Measurements from ENCODE around the gene FGG. TPM values are rescaled to one million over a fixed set of nuclear protein-coding genes. Genes with fewer than 3 reads are reported as not detected.

The FGG gene
- total RNA-seq, 2 experiments from 2014 or later, result not detected

DNA sequence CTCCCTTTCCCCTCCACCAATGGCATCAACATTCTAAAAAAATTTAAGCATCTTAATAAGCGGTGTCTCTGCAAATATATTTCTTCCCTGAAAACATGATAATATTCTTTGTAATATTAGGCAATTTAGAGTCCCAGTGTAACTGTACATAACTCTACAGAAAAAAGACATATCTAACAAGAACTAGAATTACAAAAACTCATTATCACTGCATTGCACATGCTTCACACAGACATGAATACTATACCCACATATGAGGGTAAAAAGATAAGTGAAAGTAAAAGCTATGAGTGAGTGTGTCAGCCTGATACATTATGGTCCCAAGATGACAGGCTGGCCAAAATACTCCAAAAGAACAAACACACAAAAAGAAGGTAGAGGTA lies 52.0 kb downstream of the FGG start:
- POLR2A ChIA-PET, result no interaction called here
- no peak for ATAC-seq
- Mint-ChIP-seq H3K4me1 (ENCODE audit: low read depth) (peaks cover 3% of the 10 kb centered on the region), H3K27me3 (ENCODE audit: low read depth) (peaks cover 7% of the 10 kb centered on the region), H3K9me3 (ENCODE audit: insufficient read depth) (no peaks in the 10 kb centered on the region), H3K27ac (no peak overlapping the region), H3K36me3 (ENCODE audit: low read depth) (no peaks in the 10 kb centered on the region), H3K4me3 (no peak overlapping the region)
- CTCF ChIA-PET, result interaction anchor here (1.7 to 6.0 kb wide), 3 partner anchors 11 to 59 kb away, joined by 5 to 160 read pairs (median 49); partner anchors contain the start of genes FGG and PLRG1
- no peak for DNase-seq

DNA sequence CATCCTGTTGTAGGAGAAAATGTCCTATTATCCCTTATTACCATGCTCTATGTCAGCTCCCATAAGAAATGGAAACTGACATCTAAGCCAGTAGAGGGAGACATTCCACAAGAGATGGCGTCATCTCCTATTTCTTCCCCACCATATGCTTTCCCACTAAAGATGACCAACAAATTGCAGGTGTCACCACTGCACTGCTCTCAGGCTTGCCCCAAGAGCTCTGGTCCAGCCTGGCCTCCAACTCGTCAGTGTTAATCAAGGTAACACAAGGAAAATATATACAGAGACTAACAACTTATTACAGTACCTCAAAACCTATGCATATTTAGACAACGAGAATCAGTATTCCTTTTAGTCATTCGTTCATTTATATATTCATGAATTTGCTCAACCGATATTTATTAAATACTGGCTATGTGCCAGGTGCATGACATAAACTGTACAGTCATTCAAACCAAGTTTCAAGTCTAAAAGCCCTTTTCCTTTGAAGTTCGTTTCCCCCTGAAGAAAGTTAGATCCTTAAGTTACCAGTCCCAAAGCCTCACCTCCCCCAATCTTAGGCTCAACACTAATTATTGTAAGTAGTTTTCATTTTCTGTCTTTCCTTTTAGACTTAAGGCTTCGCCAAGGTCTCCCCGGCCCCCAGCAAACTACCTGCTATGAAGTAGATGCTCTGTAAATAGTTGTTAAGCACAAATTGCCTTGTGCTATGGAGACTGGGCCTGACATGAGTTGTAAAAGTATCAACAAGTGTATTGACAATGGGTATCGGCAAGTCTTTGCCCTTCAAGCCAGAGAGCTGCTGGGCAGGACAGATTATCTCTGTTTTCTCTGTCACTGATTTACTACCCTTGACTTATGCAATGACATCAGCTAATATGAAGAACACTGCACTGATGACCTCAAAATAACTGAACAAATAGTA lies 52.7 kb downstream of the FGG start:
- H3K27me3 Mint-ChIP-seq (ENCODE audit: low read depth), result peaks cover 7% of the 10 kb centered on the region
- peaks cover 3% of the 10 kb centered on the region for H3K4me1 Mint-ChIP-seq (ENCODE audit: low read depth)
- H3K36me3 Mint-ChIP-seq (ENCODE audit: low read depth), result no peaks in the 10 kb centered on the region
- DNase-seq, result no peak
- ChIA-PET CTCF (interaction anchor here (0.6 to 6.0 kb wide), 14 partner anchors 8 to 73 kb away, joined by 3 to 160 read pairs (median 4); partner anchors contain the start of genes FGG and PLRG1), POLR2A (interaction anchor here (1.0 to 1.4 kb wide), 2 partner anchors 10 to 59 kb away, joined by 3 to 5 read pairs; partner anchors contain the start of gene PLRG1)
- no peak for ATAC-seq
- no peak overlapping the region for H3K27ac Mint-ChIP-seq
- H3K9me3 Mint-ChIP-seq (ENCODE audit: insufficient read depth), result no peaks in the 10 kb centered on the region
- no peak overlapping the region for H3K4me3 Mint-ChIP-seq

GRCh38 chr4:154559141-154559493 lies 53.3 kb downstream of the FGG start:
- Mint-ChIP-seq H3K4me3 (no peak overlapping the region), H3K27ac (no peak overlapping the region), H3K4me1 (ENCODE audit: low read depth) (peaks cover 3% of the 10 kb centered on the region), H3K36me3 (ENCODE audit: low read depth) (no peaks in the 10 kb centered on the region), H3K27me3 (ENCODE audit: low read depth) (peaks cover 7% of the 10 kb centered on the region), H3K9me3 (ENCODE audit: insufficient read depth) (no peaks in the 10 kb centered on the region)
- ATAC-seq (no peak), DNase-seq (no peak)
- ChIA-PET POLR2A (interaction anchor here (1.0 to 1.4 kb wide), 2 partner anchors 9 to 60 kb away, joined by 3 to 5 read pairs; partner anchors contain the start of gene PLRG1), CTCF (interaction anchor here (0.6 to 6.0 kb wide), 14 partner anchors 9 to 73 kb away, joined by 3 to 160 read pairs (median 4); partner anchors contain the start of genes FGG and PLRG1)

Other genes starting within 250 kb of the FGG start
- not detected for gene DCHS2, start 120.9 kb downstream of the FGG start, total RNA-seq
- 10 to 100 TPM; 80.1 to 82.6 TPM for gene PLRG1, start 62.3 kb downstream of the FGG start, total RNA-seq
- gene FGB, start 49.6 kb downstream of the FGG start, total RNA-seq, result not detected
- gene FGA, start 21.9 kb downstream of the FGG start, total RNA-seq, result not detected
- not detected for gene LRAT, start 131.3 kb upstream of the FGG start, total RNA-seq
- not detected for gene RBM46, start 168.6 kb upstream of the FGG start, total RNA-seq

Measured in activated CD8-positive, alpha-beta T cell treated with anti-CD3 and anti-CD28 coated beads, Interleukin-2, amount 10 ng/mL, durations not matched to agents 7 days and 5 days (primary cell).